Stomach (tissue), 4 donors: ENCODE data around the gene ACYP2.
"Not testable (repeated sequence)": the region's sequence is repeated elsewhere in the genome, so short reads cannot be mapped to it uniquely, and the experiment has no call there.

Experiments
- EP300 ChIP-seq: sonication (generic); formaldehyde crosslinking; IDR thresholded peaks from one replicate; pipeline ENCODE4 v1.6.1; 2017; ENCODE audit warnings: antibody characterized with exemption
- TF ChIP-seq, protein P1 (sequence below), 7 experiments: fragments of 450-650 bp in 4 of 7; fragments of 200-600 bp in 3 of 7; sonication (generic) in 3 of 7; IDR thresholded peaks; one replicate each; pipeline ENCODE4 v1.5.1; 2016 to 2019; ENCODE audit warnings: antibody characterized with exemption in 7 of 7, control low read depth in 2 of 7, mild to moderate bottlenecking in 1 of 7

GRCh38 chr2:54114479-54114878 is 936 bp upstream of the ACYP2 start:
- TF ChIP-seq, protein P1, sequence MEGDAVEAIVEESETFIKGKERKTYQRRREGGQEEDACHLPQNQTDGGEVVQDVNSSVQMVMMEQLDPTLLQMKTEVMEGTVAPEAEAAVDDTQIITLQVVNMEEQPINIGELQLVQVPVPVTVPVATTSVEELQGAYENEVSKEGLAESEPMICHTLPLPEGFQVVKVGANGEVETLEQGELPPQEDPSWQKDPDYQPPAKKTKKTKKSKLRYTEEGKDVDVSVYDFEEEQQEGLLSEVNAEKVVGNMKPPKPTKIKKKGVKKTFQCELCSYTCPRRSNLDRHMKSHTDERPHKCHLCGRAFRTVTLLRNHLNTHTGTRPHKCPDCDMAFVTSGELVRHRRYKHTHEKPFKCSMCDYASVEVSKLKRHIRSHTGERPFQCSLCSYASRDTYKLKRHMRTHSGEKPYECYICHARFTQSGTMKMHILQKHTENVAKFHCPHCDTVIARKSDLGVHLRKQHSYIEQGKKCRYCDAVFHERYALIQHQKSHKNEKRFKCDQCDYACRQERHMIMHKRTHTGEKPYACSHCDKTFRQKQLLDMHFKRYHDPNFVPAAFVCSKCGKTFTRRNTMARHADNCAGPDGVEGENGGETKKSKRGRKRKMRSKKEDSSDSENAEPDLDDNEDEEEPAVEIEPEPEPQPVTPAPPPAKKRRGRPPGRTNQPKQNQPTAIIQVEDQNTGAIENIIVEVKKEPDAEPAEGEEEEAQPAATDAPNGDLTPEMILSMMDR (IDR thresholded peaks at IDR 0.05): not testable (repeated sequence)
- not testable (repeated sequence) for TF ChIP-seq EP300
